22Rv1 (cell line): ENCODE measurements around the gene C5orf34.

Source experiments
- CTCF ChIP-seq: fragments of 450-650 bp; IDR thresholded peaks from 2 replicates; pipeline ENCODE4 v1.5.1; 2017; ENCODE audit warnings: mild to moderate bottlenecking
- ZFX ChIP-seq: fragments of 450-650 bp; IDR thresholded peaks from 2 replicates; pipeline ENCODE4 v1.6.1; 2017; ENCODE audit warnings: antibody characterized with exemption, borderline replicate concordance

GRCh38 chr5:43498581-43498980 is 16.4 kb downstream of the C5orf34 start:
- TF ChIP-seq CTCF (no peak), ZFX (no peak)
